KBM-7 (cell line): ENCODE measurements around the gene PRPF6.

Experiments used
- DNase-seq: peaks from one replicate; pipeline ENCODE4 v3.0.0-alpha.2; 2015
- in situ Hi-C: fragments of 300-500 bp; cut with MboI; formaldehyde crosslinking; loops from 2 replicates; pipeline ENCODE4 v1.14.3; 2020; ENCODE audit warnings: low sequenced_read_pairs, low pct_unique_long_range_greater_than_20kb, mixed read lengths

PRPF6 gene

GRCh38 chr20:64025826-64026412 lies 45.0 kb downstream of the PRPF6 start:
- no peak for DNase-seq
- in situ Hi-C loops: no loop called here

GRCh38 chr20:64027981-64028685 lies 47.2 kb downstream of the PRPF6 start:
- in situ Hi-C loops: no loop called here
- no peak for DNase-seq

- no peak for DNase-seq
Observed at GRCh38 chr20:64029293-64030117, 48.6 kb downstream of the PRPF6 start.

GRCh38 chr20:64030371-64031134 lies 49.6 kb downstream of the PRPF6 start:
- in situ Hi-C loops: no loop called here
- DNase-seq: no peak

More at GRCh38 chr20:64029293-64030117, 48.6 kb downstream of the PRPF6 start:
- in situ Hi-C loops: no loop called here

- no peak for DNase-seq
- in situ Hi-C loops: no loop called here
Observed at GRCh38 chr20:64031822-64032314, 50.9 kb downstream of the PRPF6 start.

GRCh38 chr20:64032706-64033624 lies 52.0 kb downstream of the PRPF6 start:
- DNase-seq: no peak
- in situ Hi-C loops: no loop called here

GRCh38 chr20:64033981-64034493 lies 53.1 kb downstream of the PRPF6 start:
- DNase-seq: no peak
- in situ Hi-C loops: no loop called here

- no peak for DNase-seq
- in situ Hi-C loops: no loop called here
Observed at GRCh38 chr20:64035066-64035932, 54.4 kb downstream of the PRPF6 start.

GRCh38 chr20:64035933-64036345 lies 55.0 kb downstream of the PRPF6 start, which contains the start of gene C20orf204:
C20orf204 (plus strand) TSS chr20:64036182; CDS start chr20:64036324, 142 bp downstream.
- in situ Hi-C loops: no loop called here
- DNase-seq: no peak

- in situ Hi-C loops: no loop called here
- peak; percentile 31 for DNase-seq
Observed at GRCh38 chr20:64036346-64037198, 55.6 kb downstream of the PRPF6 start.

GRCh38 chr20:64037199-64037497 lies 56.2 kb downstream of the PRPF6 start:
- in situ Hi-C loops: no loop called here
- DNase-seq: no peak

- in situ Hi-C loops: no loop called here
- DNase-seq: no peak
Observed at GRCh38 chr20:64037498-64038213, 56.7 kb downstream of the PRPF6 start.

- in situ Hi-C loops: no loop called here
- DNase-seq: no peak
Observed at GRCh38 chr20:64038224-64038564, 57.3 kb downstream of the PRPF6 start.

GRCh38 chr20:64038565-64039292 lies 57.8 kb downstream of the PRPF6 start:
- DNase-seq: peak; percentile 76

More at GRCh38 chr20:64038565-64039292, 57.8 kb downstream of the PRPF6 start:
- in situ Hi-C loops: no loop called here
